Activated naive CD8-positive, alpha-beta T cell treated with anti-CD3 and anti-CD28 coated beads, Interleukin-2, amount 50 U/mL, for 16 hours (primary cell): ENCODE data around the gene LIF.

Experiments
- DNase-seq: peaks from one replicate; pipeline ENCODE4 v3.0.0-alpha.2; 2020; ENCODE audit warnings: low read depth, low spot score

LIF gene

GRCh38 chr22:30190574-30190973, 56.0 kb downstream of the LIF start:
- no peak for DNase-seq
